HepG2 (cell line): ENCODE data around the gene SOX12. TPM values are rescaled to one million over a fixed set of nuclear protein-coding genes. Genes with fewer than 3 reads are reported as not detected.
A peak's percentile ranks its signal among the peaks of the same experiment; 100 is the strongest.

ENCODE experiments used
- BHLHE40 ChIP-seq: IDR thresholded peaks from 2 replicates; pipeline ENCODE4 v1.6.1; 2011; ENCODE audit warnings: low read length, improper control_type of control experiment
- BRD4 ChIP-seq: sonication (generic); formaldehyde crosslinking; IDR thresholded peaks from 2 replicates; pipeline ENCODE4 v1.4.0; 2020; ENCODE audit warnings: missing genetic modification reagents
- CBX2 ChIP-seq, 2 experiments: fragments of 200-600 bp in 1 of 2; sonication (generic); formaldehyde crosslinking in 1 of 2; IDR thresholded peaks; 2 replicates each; pipeline versions ENCODE4 v1.7.0 to v1.8.1; 2018 to 2022; ENCODE audit warnings: low read depth in 2 of 2, low read length in 1 of 2, mild to moderate bottlenecking in 1 of 2, missing genetic modification reagents in 1 of 2
- DNMT3B ChIP-seq: conservative IDR thresholded peaks from 2 replicates; pipeline ENCODE4 v1.6.1; 2016; ENCODE audit warnings: missing biosample characterization, control low read depth
- FOXK2 ChIP-seq: fragments of 450-650 bp; IDR thresholded peaks from 2 replicates; pipeline ENCODE4 v1.6.1; 2016
- KLF16 ChIP-seq, 2 experiments: sonication (generic) in 1 of 2; formaldehyde crosslinking in 1 of 2; IDR thresholded peaks; 2 replicates each; pipeline versions ENCODE4 v1.6.1 to v1.8.0; 2016 to 2023; ENCODE audit warnings: missing genetic modification reagents in 2 of 2, missing compliant biosample characterization in 1 of 2
- MAF1 ChIP-seq: sonication (generic); formaldehyde crosslinking; IDR thresholded peaks from 2 replicates; pipeline ENCODE4 v1.5.0; 2020; ENCODE audit warnings: missing genetic modification reagents, borderline replicate concordance
- NFKB2 ChIP-seq: sonication (generic); formaldehyde crosslinking; IDR thresholded peaks from 2 replicates; pipeline ENCODE4 v1.4.0; 2020; ENCODE audit warnings: missing genetic modification reagents, borderline replicate concordance
- PAWR ChIP-seq: sonication (generic); formaldehyde crosslinking; IDR thresholded peaks from 2 replicates; pipeline ENCODE4 v1.4.0; 2020; ENCODE audit warnings: missing genetic modification reagents, mild to moderate bottlenecking, borderline replicate concordance
- SATB2 ChIP-seq: sonication (generic); formaldehyde crosslinking; IDR thresholded peaks from 2 replicates; pipeline ENCODE4 v1.5.0; 2020; ENCODE audit warnings: missing genetic modification reagents
- SMAD9 ChIP-seq: sonication (generic); formaldehyde crosslinking; IDR thresholded peaks from 2 replicates; pipeline ENCODE4 v1.5.1; 2020; ENCODE audit warnings: mild to moderate bottlenecking, missing genetic modification reagents
- U2AF1 ChIP-seq: fragments of 200-400 bp; formaldehyde crosslinking; optimal IDR thresholded peaks from 2 replicates; pipeline ENCODE3; 2017; ENCODE audit warnings: mild to moderate bottlenecking, low read depth, low read length
- ZFP37 ChIP-seq: sonication (generic); formaldehyde crosslinking; IDR thresholded peaks from 2 replicates; pipeline ENCODE4 v1.4.0; 2020; ENCODE audit warnings: missing genetic modification reagents, borderline replicate concordance
- ZNF354B ChIP-seq: sonication (generic); formaldehyde crosslinking; IDR thresholded peaks from 2 replicates; pipeline ENCODE4 v1.8.0; 2022; ENCODE audit warnings: mild to moderate bottlenecking, missing genetic modification reagents
- ZNF652 ChIP-seq: IDR thresholded peaks from 2 replicates; pipeline ENCODE4 v1.6.1; 2016; ENCODE audit warnings: low read depth, borderline replicate concordance
- ZNF781 ChIP-seq: sonication (generic); formaldehyde crosslinking; IDR thresholded peaks from 2 replicates; pipeline ENCODE4 v1.5.1; 2020; ENCODE audit warnings: borderline replicate concordance, mild to moderate bottlenecking, missing genetic modification reagents; ENCODE audit errors: not compliant biosample characterization
- polyA plus RNA-seq, 8 experiments: library from polyadenylated mRNA; depleted of rRNA in 3 of 8; stranded (reverse) in 7 of 8; unstranded in 1 of 8; fragments of >200 nt; fragmentation: Illumina TruSeq in 4 of 8; extraction: Trizol in 4 of 8; gene quantifications; 2 replicates each; pipeline versions ENCODE4 v1.2.1 to v1.2.3, GENCODE V29; 2011 to 2016; ENCODE audit warnings: low read depth in 4 of 8, missing spikeins in 1 of 8, mixed read lengths in 1 of 8; ENCODE audit not compliant: insufficient read depth in 1 of 8
- total RNA-seq, 5 experiments: library from RNA; depleted of rRNA; stranded (reverse); fragments of >200 nt; fragmentation: Illumina TruSeq; extraction: Trizol; gene quantifications; 2 replicates each; pipeline ENCODE4 v1.2.3, GENCODE V29; 2016; ENCODE audit warnings: low read depth in 1 of 5
- TF ChIP-seq, protein P1 (sequence below): sonication (generic); formaldehyde crosslinking; IDR thresholded peaks from 2 replicates; pipeline ENCODE4 v1.8.0; 2022; ENCODE audit warnings: missing genetic modification reagents, mild to moderate bottlenecking, inconsistent platforms, borderline replicate concordance
- TF ChIP-seq, protein P2 (sequence below): sonication (generic); formaldehyde crosslinking; IDR thresholded peaks from 2 replicates; pipeline ENCODE4 v1.4.0; 2020; ENCODE audit warnings: low read depth, mild to moderate bottlenecking, missing genetic modification reagents
- TF ChIP-seq, protein P3 (sequence below): sonication (generic); formaldehyde crosslinking; IDR thresholded peaks from 2 replicates; pipeline ENCODE4 v1.4.0; 2020; ENCODE audit warnings: missing genetic modification reagents

Gene SOX12
- total and polyA plus RNA-seq, 2 of the 13 experiments (the other 11 are each of a cell fraction or from before 2014, with no cell fraction given), result 10.0 to 18.7 TPM

- TF ChIP-seq, protein P1, sequence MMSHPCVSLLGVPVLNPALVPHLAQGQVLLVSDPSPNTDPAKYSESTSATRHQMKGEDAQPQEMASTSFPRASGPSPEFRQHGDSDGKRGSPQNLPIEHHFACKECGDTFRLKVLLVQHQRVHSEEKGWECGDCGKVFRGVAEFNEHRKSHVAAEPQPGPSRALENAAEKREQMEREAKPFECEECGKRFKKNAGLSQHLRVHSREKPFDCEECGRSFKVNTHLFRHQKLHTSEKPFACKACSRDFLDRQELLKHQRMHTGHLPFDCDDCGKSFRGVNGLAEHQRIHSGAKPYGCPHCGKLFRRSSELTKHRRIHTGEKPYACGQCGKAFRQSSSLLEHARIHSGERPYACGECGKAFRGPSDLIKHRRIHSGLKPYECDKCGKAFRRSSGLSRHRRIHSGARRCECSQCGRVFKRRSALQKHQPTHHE (CRISPR knock-in tag), result 0 out of 2 replicates have a peak, but pooled peaks have one; percentile 16
- TF ChIP-seq MAF1 (CRISPR knock-in tag) (0 out of 2 replicates have a peak, but pooled peaks have one; percentile 61), U2AF1 (no peak), DNMT3B (CRISPR knock-in tag) (no peak), ZNF652 (no peak), FOXK2 (0 out of 2 replicates have a peak, but pooled peaks have one; percentile 11), ZNF781 (CRISPR knock-in tag) (peak; percentile 91), SMAD9 (CRISPR knock-in tag) (no peak), NFKB2 (CRISPR knock-in tag) (peak; percentile 85; the same call in 1 of the 2 replicates), KLF16 (CRISPR knock-in tag; IDR thresholded peaks at IDR 0.05) (peak in 1 of 2 experiments; percentile 47; a peak in 1 of 4 replicates), BHLHE40 (no peak), SATB2 (no peak), PAWR (CRISPR knock-in tag) (no peak), BRD4 (CRISPR knock-in tag) (no peak), ZNF354B (CRISPR knock-in tag) (no peak), ZFP37 (CRISPR knock-in tag) (0 out of 2 replicates have a peak, but pooled peaks have one; percentile 74), CBX2 (IDR thresholded peaks at IDR 0.05; ENCODE audit: low read depth, low read length) (no peak), CBX2 (CRISPR knock-in tag; IDR thresholded peaks at IDR 0.05; ENCODE audit: low read depth) (no peak)
- TF ChIP-seq, protein P2, sequence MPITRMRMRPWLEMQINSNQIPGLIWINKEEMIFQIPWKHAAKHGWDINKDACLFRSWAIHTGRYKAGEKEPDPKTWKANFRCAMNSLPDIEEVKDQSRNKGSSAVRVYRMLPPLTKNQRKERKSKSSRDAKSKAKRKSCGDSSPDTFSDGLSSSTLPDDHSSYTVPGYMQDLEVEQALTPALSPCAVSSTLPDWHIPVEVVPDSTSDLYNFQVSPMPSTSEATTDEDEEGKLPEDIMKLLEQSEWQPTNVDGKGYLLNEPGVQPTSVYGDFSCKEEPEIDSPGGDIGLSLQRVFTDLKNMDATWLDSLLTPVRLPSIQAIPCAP, result no peak
- TF ChIP-seq, protein P3, sequence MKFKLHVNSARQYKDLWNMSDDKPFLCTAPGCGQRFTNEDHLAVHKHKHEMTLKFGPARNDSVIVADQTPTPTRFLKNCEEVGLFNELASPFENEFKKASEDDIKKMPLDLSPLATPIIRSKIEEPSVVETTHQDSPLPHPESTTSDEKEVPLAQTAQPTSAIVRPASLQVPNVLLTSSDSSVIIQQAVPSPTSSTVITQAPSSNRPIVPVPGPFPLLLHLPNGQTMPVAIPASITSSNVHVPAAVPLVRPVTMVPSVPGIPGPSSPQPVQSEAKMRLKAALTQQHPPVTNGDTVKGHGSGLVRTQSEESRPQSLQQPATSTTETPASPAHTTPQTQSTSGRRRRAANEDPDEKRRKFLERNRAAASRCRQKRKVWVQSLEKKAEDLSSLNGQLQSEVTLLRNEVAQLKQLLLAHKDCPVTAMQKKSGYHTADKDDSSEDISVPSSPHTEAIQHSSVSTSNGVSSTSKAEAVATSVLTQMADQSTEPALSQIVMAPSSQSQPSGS, result no peak
Measured at GRCh38 chr20:348972-349841, 23.9 kb downstream of the SOX12 start (continued).
